Measurements from ENCODE around the gene TUB.

DNA sequence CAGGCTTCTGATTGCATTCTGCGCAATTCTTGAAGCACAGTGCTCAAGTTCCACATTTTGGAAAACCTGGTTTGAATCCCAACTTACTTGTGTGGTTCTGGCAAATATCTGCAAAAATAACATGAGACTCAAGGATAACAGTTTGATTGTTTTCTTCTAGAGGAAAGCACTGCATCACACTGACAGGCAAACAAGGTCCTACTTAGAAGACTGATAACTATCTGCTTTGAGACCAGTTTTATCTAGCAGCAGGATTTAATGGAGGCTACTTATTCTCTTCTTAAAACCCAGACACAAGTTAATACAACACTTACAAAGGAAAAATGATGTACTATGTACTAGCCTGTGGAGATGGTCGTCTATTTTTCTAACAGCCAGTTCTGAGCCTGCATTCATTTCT is 46.4 kb downstream of the TUB start:
- TF ChIP-seq CTCF (IDR thresholded peaks at IDR 0.05) = no peak
- TF ChIP-seq POLR2A (IDR thresholded peaks at IDR 0.05) = no peak

Data from body of pancreas (tissue), 4 donors.